GM18507 (cell line): ENCODE data around the gene CHST1.

Source experiments
- DNase-seq: peaks from one replicate; pipeline ENCODE4 v3.0.0; 2011; ENCODE audit warnings: low read depth; ENCODE audit not compliant: insufficient read length; ENCODE audit errors: extremely low spot score
- FAIRE-seq: peaks from 2 replicates; lab custom pipeline; 2011; peaks lifted over from hg19 to GRCh38; lab: Jason Lieb, UNC

The CHST1 gene, protein sequence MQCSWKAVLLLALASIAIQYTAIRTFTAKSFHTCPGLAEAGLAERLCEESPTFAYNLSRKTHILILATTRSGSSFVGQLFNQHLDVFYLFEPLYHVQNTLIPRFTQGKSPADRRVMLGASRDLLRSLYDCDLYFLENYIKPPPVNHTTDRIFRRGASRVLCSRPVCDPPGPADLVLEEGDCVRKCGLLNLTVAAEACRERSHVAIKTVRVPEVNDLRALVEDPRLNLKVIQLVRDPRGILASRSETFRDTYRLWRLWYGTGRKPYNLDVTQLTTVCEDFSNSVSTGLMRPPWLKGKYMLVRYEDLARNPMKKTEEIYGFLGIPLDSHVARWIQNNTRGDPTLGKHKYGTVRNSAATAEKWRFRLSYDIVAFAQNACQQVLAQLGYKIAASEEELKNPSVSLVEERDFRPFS

GRCh38 chr11:45665206-45665932 lies at the start of gene CHST1:
Gene CHST1 (minus strand): TSS chr11:45665622. CDS start chr11:45650923, 14,699 bp downstream.
- no peak for FAIRE-seq

DNA sequence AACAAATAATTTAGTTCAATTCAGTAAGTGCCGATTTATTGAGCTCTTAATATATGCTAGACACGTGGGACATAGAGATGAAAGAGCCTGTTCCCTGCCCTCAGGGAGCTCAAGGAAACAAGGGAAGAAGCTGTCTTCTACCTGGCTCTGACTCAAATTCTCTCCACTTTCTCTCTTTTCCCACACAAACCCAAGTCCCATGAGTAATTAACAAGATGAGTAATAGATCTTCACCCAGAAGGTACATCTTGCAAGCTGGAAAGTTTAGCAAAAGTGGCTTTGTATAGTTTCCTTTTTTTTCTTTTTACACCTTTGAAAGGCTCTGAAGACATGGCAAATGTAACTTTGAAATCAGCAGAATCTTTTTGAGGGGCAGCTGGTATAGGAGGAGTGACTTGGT lies 48.2 kb upstream of the CHST1 start:
- DNase-seq (no peak), FAIRE-seq (no peak)

More at GRCh38 chr11:45665206-45665932, at the start of gene CHST1:
- DNase-seq, result no peak

- DNase-seq, result no peak
- no peak for FAIRE-seq
These were observed 45.1 kb upstream of the CHST1 start for GRCh38 chr11:45710561-45710960.

- DNase-seq (no peak), FAIRE-seq (no peak)
These were observed 43.7 kb upstream of the CHST1 start for GRCh38 chr11:45708887-45709663.

- DNase-seq, result no peak
- no peak for FAIRE-seq
These were observed 39.2 kb upstream of the CHST1 start for GRCh38 chr11:45704635-45705034.

DNA sequence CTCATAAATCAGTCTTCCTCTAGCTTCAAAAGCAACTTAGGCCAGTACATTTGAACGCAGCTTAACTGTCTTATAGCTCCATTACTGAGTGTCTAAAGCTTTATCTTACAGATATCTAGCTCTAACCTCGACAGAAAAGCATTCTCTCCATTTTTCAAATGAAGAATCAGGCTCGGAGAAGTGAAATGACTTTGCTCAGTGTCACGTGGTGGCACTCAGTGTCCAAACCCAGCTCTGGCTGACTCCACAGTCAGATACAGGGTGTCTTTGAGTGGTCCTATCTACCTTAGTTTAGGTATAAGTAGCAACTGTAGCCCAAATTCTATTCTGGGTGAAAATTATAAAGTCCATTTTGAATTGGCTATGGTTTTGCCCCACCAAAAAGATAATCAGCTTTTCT lies 38.7 kb upstream of the CHST1 start:
- FAIRE-seq (no peak), DNase-seq (no peak)

- FAIRE-seq, result no peak
These were observed 37.1 kb upstream of the CHST1 start for GRCh38 chr11:45702511-45702910.

DNA sequence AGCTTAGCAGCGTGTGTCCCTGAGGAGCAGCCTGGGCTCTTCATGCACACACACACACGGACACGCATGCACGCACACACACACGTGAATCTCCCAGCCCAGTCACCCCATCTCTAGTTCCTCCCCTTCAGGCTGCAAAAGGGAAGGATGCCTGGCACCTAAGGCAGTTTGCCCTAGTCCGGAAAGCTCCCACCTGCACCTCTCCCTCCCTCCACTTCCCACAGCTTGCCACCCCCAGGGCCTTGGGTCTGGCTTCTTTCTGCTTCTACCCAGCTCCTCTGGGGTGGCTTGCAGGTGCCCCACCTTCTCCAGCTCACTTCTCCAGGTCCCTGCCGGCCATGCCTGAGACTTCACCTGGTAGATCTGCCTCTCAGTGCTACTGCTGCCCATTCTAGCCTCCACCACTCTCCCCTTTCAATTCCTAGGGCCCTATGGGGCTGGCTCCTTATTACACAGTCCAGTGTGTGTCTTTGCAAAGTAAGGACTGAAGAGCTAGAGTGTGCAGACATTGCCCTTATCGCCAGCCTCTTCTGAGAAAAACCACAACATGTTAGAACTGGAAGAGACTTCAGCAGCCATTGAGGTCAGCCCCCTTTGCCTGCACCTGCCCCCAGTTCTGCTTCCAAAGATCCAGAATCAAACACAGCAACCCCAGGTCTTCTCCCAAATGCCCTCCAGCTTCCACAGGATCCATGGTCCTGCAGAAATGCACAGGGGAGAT lies 33.5 kb upstream of the CHST1 start:
- DNase-seq (no peak), FAIRE-seq (no peak)

More at GRCh38 chr11:45702511-45702910, 37.1 kb upstream of the CHST1 start:
- DNase-seq, result no peak

GRCh38 chr11:45692808-45693453 lies 27.5 kb upstream of the CHST1 start:
- FAIRE-seq (no peak), DNase-seq (no peak)

DNA sequence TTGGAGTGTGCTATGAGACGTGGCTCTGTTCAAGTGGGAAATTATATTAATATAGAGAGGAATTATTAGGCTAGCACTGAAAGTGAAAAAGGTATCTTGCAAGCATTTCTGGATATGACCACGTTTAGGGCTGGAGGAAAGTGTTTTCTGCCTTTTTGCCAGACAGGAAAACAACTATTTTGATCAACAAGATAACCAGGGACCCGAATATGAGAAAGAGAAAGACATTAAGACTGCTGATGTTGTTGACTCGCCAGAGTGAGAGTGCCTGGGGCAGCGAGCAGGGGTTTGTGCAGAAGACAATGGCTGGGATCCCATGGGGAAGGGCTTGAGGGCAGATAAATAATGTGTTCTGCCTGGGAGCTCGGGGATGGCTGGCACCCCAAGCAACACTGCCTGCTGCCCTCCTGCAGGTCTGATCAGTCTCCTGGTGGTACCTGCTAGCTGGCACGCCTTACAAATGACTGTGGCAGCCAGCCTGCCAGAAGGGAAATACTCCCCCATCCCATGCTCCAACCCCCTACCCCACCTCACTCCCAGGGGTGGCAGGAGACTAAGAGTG lies 23.1 kb upstream of the CHST1 start:
- no peak for FAIRE-seq
- DNase-seq, result no peak

DNA sequence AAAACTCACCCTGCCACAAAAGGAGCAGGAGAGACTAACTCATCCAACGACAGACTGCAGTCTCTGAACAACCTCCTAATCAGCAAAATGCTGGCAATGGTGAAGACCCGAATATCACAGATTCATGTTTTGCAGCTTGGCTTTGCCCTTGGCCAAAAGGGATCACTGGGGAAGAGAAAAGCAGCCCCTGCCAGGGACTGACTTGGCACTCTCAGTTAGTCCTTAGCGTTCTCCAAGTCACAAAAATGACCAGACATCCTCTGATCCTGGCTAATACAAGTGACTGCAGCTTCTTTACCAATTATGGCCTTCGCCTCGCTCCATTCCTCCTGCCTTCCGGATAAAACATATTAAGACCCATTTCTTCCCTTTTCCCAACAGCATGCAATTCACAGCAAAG lies 22.4 kb upstream of the CHST1 start:
- no peak for FAIRE-seq

DNA sequence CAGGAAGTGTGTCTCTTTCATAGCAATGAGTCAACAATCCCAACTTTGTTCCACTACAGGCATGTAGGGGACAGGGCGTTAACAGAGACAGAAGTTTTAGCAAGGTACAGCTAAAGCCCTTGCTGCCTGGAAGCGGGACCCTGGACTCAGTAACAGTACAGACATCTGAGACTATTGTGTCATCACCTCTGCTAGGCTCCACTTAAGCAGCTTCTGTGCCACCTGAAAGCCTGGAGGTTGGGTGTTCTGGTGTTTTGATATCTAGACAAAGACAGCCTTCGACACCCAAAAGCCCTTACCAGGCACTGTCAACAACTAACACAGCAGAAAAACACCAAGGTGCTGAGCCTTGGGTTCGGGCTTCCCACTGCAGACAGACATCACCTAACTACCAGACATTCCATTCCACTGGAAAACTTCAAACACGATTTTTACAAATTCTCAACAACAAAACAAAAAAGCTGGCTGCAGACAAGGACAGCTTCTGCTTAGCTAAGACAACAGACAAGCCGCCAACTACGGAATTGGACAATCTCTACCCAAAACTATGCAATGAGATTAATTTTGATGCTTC lies 20.6 kb upstream of the CHST1 start:
- DNase-seq (no peak), FAIRE-seq (no peak)

More for the DNA sequence above, 22.4 kb upstream of the CHST1 start:
- no peak for DNase-seq

- DNase-seq (no peak), FAIRE-seq (no peak)
These were observed 19.0 kb upstream of the CHST1 start for GRCh38 chr11:45684440-45684839.

GRCh38 chr11:45683271-45684058 lies 18.0 kb upstream of the CHST1 start:
- no peak for FAIRE-seq
- DNase-seq, result no peak

- DNase-seq (no peak), FAIRE-seq (no peak)
These were observed 14.4 kb upstream of the CHST1 start for GRCh38 chr11:45679806-45680205.

- DNase-seq (no peak), FAIRE-seq (no peak)
These were observed 13.6 kb upstream of the CHST1 start for GRCh38 chr11:45678976-45679375.

- no peak for FAIRE-seq
- no peak for DNase-seq
These were observed 12.5 kb upstream of the CHST1 start for GRCh38 chr11:45677770-45678512.
